ENCODE measurements around the gene FOXL3.

FOXL3 gene

GRCh38 chr7:322111-322671 lies 32.2 kb downstream of the FOXL3 start:
- Histone ChIP-seq H3K4me3 (ENCODE audit: low read depth, low read length) (peak overlapping the region; percentile 27; the same call in 1 of the 2 replicates), H3K27ac (ENCODE audit: low read depth, low read length) (no peak overlapping the region), H3K27me3 (ENCODE audit: control insufficient read depth, insufficient read depth, low read length) (peaks cover 4% of the 10 kb centered on the region; the same call in 1 of the 2 replicates), H3K4me1 (ENCODE audit: control insufficient read depth, insufficient read depth, low read length) (no peaks in the 10 kb centered on the region), H3K9me3 (ENCODE audit: control insufficient read depth, insufficient read depth, low read length) (no peaks in the 10 kb centered on the region), H3K9ac (ENCODE audit: low read depth, low read length) (no peak overlapping the region), H3K36me3 (ENCODE audit: control insufficient read depth, insufficient read depth, low read length) (no peaks in the 10 kb centered on the region)

- Histone ChIP-seq H3K4me1 (ENCODE audit: control insufficient read depth, insufficient read depth, low read length) (no peaks in the 10 kb centered on the region), H3K27ac (ENCODE audit: low read depth, low read length) (no peak overlapping the region), H3K9me3 (ENCODE audit: control insufficient read depth, insufficient read depth, low read length) (no peaks in the 10 kb centered on the region), H3K36me3 (ENCODE audit: control insufficient read depth, insufficient read depth, low read length) (no peaks in the 10 kb centered on the region), H3K9ac (ENCODE audit: low read depth, low read length) (no peak overlapping the region), H3K4me3 (ENCODE audit: low read depth, low read length) (no peak overlapping the region), H3K27me3 (ENCODE audit: control insufficient read depth, insufficient read depth, low read length) (peaks cover 4% of the 10 kb centered on the region; the same call in 1 of the 2 replicates)
These were observed 32.7 kb downstream of the FOXL3 start for GRCh38 chr7:322708-323111.

- Histone ChIP-seq H3K36me3 (ENCODE audit: control insufficient read depth, insufficient read depth, low read length) (no peaks in the 10 kb centered on the region), H3K27me3 (ENCODE audit: control insufficient read depth, insufficient read depth, low read length) (peaks cover 4% of the 10 kb centered on the region; the same call in 1 of the 2 replicates)
These were observed 33.4 kb downstream of the FOXL3 start for GRCh38 chr7:323410-323809.

GRCh38 chr7:324011-324410 lies 34.0 kb downstream of the FOXL3 start:
- Histone ChIP-seq H3K4me1 (ENCODE audit: control insufficient read depth, insufficient read depth, low read length) (no peaks in the 10 kb centered on the region), H3K9ac (ENCODE audit: low read depth, low read length) (no peak overlapping the region), H3K4me3 (ENCODE audit: low read depth, low read length) (no peak overlapping the region), H3K9me3 (ENCODE audit: control insufficient read depth, insufficient read depth, low read length) (no peaks in the 10 kb centered on the region), H3K36me3 (ENCODE audit: control insufficient read depth, insufficient read depth, low read length) (no peaks in the 10 kb centered on the region), H3K27me3 (ENCODE audit: control insufficient read depth, insufficient read depth, low read length) (peaks cover 4% of the 10 kb centered on the region; the same call in 1 of the 2 replicates), H3K27ac (ENCODE audit: low read depth, low read length) (no peak overlapping the region)

More at GRCh38 chr7:323410-323809, 33.4 kb downstream of the FOXL3 start:
- Histone ChIP-seq H3K27ac (ENCODE audit: low read depth, low read length) (no peak overlapping the region), H3K9me3 (ENCODE audit: control insufficient read depth, insufficient read depth, low read length) (no peaks in the 10 kb centered on the region), H3K9ac (ENCODE audit: low read depth, low read length) (no peak overlapping the region), H3K4me3 (ENCODE audit: low read depth, low read length) (no peak overlapping the region), H3K4me1 (ENCODE audit: control insufficient read depth, insufficient read depth, low read length) (no peaks in the 10 kb centered on the region)

GRCh38 chr7:325051-325798 lies 35.3 kb downstream of the FOXL3 start:
- Histone ChIP-seq H3K27ac (ENCODE audit: low read depth, low read length) (no peak overlapping the region), H3K27me3 (ENCODE audit: control insufficient read depth, insufficient read depth, low read length) (no peaks in the 10 kb centered on the region)

GRCh38 chr7:325811-326210 lies 35.8 kb downstream of the FOXL3 start:
- H3K4me1 ChIP-seq (ENCODE audit: control insufficient read depth, insufficient read depth, low read length): no peaks in the 10 kb centered on the region
- H3K9me3 ChIP-seq (ENCODE audit: control insufficient read depth, insufficient read depth, low read length): no peaks in the 10 kb centered on the region
- H3K27me3 ChIP-seq (ENCODE audit: control insufficient read depth, insufficient read depth, low read length): no peaks in the 10 kb centered on the region
- H3K36me3 ChIP-seq (ENCODE audit: control insufficient read depth, insufficient read depth, low read length): no peaks in the 10 kb centered on the region
- no peak overlapping the region for H3K4me3 ChIP-seq (ENCODE audit: low read depth, low read length)
- H3K9ac ChIP-seq (ENCODE audit: low read depth, low read length): no peak overlapping the region
- H3K27ac ChIP-seq (ENCODE audit: low read depth, low read length): no peak overlapping the region

More at GRCh38 chr7:325051-325798, 35.3 kb downstream of the FOXL3 start:
- no peaks in the 10 kb centered on the region for H3K9me3 ChIP-seq (ENCODE audit: control insufficient read depth, insufficient read depth, low read length)
- H3K9ac ChIP-seq (ENCODE audit: low read depth, low read length): no peak overlapping the region
- no peak overlapping the region for H3K4me3 ChIP-seq (ENCODE audit: low read depth, low read length)
- no peaks in the 10 kb centered on the region for H3K36me3 ChIP-seq (ENCODE audit: control insufficient read depth, insufficient read depth, low read length)
- H3K4me1 ChIP-seq (ENCODE audit: control insufficient read depth, insufficient read depth, low read length): no peaks in the 10 kb centered on the region

GRCh38 chr7:326273-326672 lies 36.3 kb downstream of the FOXL3 start:
- Histone ChIP-seq H3K36me3 (ENCODE audit: control insufficient read depth, insufficient read depth, low read length) (no peaks in the 10 kb centered on the region), H3K4me3 (ENCODE audit: low read depth, low read length) (no peak overlapping the region), H3K9me3 (ENCODE audit: control insufficient read depth, insufficient read depth, low read length) (no peaks in the 10 kb centered on the region), H3K9ac (ENCODE audit: low read depth, low read length) (no peak overlapping the region), H3K27ac (ENCODE audit: low read depth, low read length) (no peak overlapping the region), H3K27me3 (ENCODE audit: control insufficient read depth, insufficient read depth, low read length) (no peaks in the 10 kb centered on the region; the same call in 1 of the 2 replicates), H3K4me1 (ENCODE audit: control insufficient read depth, insufficient read depth, low read length) (no peaks in the 10 kb centered on the region)

- no peak overlapping the region for H3K9ac ChIP-seq (ENCODE audit: low read depth, low read length)
- H3K27ac ChIP-seq (ENCODE audit: low read depth, low read length): no peak overlapping the region
- no peaks in the 10 kb centered on the region for H3K9me3 ChIP-seq (ENCODE audit: control insufficient read depth, insufficient read depth, low read length)
- H3K27me3 ChIP-seq (ENCODE audit: control insufficient read depth, insufficient read depth, low read length): no peaks in the 10 kb centered on the region; the same call in 1 of the 2 replicates
- no peak overlapping the region for H3K4me3 ChIP-seq (ENCODE audit: low read depth, low read length)
- no peaks in the 10 kb centered on the region for H3K4me1 ChIP-seq (ENCODE audit: control insufficient read depth, insufficient read depth, low read length)
- H3K36me3 ChIP-seq (ENCODE audit: control insufficient read depth, insufficient read depth, low read length): no peaks in the 10 kb centered on the region
These were observed 36.9 kb downstream of the FOXL3 start for GRCh38 chr7:326809-327232.

GRCh38 chr7:327233-327931 lies 37.4 kb downstream of the FOXL3 start:
- Histone ChIP-seq H3K27ac (ENCODE audit: low read depth, low read length) (no peak overlapping the region), H3K36me3 (ENCODE audit: control insufficient read depth, insufficient read depth, low read length) (no peaks in the 10 kb centered on the region), H3K9me3 (ENCODE audit: control insufficient read depth, insufficient read depth, low read length) (no peaks in the 10 kb centered on the region), H3K27me3 (ENCODE audit: control insufficient read depth, insufficient read depth, low read length) (no peaks in the 10 kb centered on the region; the same call in 1 of the 2 replicates), H3K9ac (ENCODE audit: low read depth, low read length) (no peak overlapping the region), H3K4me3 (ENCODE audit: low read depth, low read length) (no peak overlapping the region), H3K4me1 (ENCODE audit: control insufficient read depth, insufficient read depth, low read length) (no peaks in the 10 kb centered on the region)

GRCh38 chr7:327991-328702 lies 38.2 kb downstream of the FOXL3 start:
- no peaks in the 10 kb centered on the region for H3K4me1 ChIP-seq (ENCODE audit: control insufficient read depth, insufficient read depth, low read length)
- no peak overlapping the region for H3K27ac ChIP-seq (ENCODE audit: low read depth, low read length)
- H3K36me3 ChIP-seq (ENCODE audit: control insufficient read depth, insufficient read depth, low read length): no peaks in the 10 kb centered on the region
- no peak overlapping the region for H3K9ac ChIP-seq (ENCODE audit: low read depth, low read length)
- no peaks in the 10 kb centered on the region; the same call in 1 of the 2 replicates for H3K27me3 ChIP-seq (ENCODE audit: control insufficient read depth, insufficient read depth, low read length)
- H3K9me3 ChIP-seq (ENCODE audit: control insufficient read depth, insufficient read depth, low read length): no peaks in the 10 kb centered on the region
- no peak overlapping the region for H3K4me3 ChIP-seq (ENCODE audit: low read depth, low read length)
